HG03280 (cell line): ENCODE data around the gene DEPP1.

Experiments
- ATAC-seq: cut with Tn5 transposase; IDR thresholded peaks from one replicate; pipeline ENCODE4 v1.9.1; 2021; ENCODE audit warnings: mild to moderate bottlenecking, moderate library complexity; ENCODE audit not compliant: unreplicated experiment

Gene DEPP1

DNA sequence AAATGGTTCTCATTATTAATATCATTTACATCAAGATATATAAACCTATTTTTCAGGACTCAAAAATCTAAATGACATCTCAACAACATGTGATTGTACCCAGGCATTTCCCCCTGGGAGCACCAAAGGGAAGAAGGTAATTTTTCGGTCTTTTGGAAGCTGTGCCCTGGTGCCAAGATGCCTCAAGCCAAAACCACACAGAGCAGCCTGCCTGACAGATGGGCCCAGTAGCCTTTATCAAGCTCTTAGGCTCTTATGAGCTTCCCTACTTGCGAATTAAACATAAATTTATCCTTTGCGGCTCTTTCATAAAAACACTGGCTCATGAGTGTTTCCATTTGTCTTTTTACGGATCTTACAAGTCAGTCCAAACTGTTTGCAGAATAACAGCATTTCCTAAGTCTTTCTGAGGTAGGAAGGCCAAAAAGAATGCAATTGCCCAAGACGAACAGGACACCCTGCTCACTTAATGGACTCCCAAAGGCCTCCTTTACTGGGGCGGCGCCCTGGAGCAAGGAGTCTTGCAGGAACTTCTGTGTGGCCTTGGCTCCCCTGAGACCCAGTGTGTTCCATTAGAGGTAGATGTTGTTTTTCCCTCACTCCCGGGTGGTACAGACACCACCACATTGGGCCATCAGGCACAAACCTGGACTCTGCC, 23.1 kb downstream of the DEPP1 start:
- ATAC-seq: no peak

DNA sequence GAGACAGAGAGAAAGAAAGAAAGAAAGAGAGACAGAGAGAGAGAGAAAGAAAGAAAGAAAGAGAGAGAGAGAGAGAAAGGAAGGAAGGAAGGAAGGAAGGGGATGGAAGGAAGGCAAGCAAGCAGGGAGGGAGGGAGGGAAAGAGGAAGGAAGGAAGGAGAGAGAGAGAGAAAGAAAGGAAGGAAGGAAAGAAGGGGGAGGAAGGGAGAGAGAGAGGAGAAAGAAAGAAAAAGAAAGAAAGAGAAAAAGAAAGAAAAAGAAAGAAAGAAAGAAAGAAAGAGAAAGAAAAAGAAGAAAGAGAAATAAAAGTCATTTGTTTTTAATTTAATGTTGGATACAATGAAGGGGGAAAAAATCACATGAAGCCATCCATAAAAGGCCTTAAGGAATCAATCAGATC, 23.6 kb downstream of the DEPP1 start:
- no peak for ATAC-seq

DNA sequence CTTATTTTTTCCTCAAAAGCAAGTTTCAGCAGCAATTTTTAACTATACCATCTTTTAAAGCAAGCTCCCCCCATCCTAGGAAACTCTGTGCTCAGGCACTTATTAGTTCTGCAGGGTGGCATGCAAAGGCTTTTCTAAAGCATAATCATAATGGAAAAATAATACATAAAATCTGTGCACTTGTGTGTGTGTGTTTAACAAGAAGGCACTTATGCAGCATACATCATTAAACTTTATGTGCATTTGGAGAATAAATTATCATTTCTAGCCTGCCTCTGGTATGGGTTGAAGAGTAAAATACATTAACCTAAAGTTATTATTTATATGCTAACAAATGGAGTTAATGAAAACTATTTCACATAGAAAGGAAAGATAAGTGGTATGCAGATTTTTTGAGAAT, 24.6 kb downstream of the DEPP1 start:
- no peak for ATAC-seq

DNA sequence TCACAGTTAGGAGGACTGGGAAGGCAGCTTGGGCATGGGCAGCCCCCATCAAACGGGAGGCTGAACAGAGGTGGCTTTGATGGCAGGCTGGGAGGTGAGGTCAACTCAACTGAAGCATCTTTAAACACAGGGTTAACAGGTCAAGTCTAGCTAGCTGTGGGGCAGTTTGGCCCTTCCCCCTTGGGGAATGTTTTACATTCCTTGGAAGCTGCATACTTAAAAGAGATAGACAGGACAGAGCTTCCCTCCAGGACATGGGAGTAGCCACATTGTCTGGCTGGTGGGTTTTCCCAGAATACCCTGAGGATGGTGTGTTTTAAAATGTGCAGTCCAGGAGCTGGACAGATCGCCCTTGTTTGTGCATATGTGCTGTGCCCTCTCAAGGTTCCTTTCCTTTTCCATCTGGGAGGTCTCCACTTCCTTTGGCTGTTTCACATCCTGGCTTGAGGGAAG, 25.8 kb downstream of the DEPP1 start:
- ATAC-seq: no peak

DNA sequence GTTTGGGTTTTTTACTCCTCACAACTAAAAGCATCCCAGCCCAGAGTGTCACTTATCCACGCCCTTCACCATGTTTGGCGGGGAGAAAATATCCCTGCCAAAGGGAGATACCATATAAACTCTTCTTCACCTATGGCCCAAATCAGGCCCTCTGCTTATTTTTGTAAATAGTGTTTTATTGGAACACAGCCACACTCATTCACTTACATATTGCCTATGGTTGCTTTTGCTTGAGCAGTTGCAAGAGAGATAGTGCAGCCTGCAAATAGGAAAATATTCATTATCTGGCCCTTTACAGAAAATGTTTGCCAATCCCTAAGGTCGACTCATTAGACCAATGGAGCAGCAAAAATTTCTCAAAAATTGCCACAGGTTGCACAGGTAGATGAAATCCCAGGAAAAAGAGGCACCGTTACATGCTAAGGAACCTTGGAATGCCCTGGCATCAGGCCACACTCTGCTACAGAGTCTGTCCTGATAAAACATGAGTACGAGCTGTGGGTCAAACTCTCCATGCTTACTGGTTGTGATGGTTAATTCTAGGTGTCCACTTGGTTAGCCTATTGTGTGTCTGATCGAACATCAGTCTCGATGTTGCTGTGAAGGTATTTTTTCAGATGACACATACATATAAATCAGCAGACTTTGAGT, 26.9 kb downstream of the DEPP1 start:
- no peak for ATAC-seq

DNA sequence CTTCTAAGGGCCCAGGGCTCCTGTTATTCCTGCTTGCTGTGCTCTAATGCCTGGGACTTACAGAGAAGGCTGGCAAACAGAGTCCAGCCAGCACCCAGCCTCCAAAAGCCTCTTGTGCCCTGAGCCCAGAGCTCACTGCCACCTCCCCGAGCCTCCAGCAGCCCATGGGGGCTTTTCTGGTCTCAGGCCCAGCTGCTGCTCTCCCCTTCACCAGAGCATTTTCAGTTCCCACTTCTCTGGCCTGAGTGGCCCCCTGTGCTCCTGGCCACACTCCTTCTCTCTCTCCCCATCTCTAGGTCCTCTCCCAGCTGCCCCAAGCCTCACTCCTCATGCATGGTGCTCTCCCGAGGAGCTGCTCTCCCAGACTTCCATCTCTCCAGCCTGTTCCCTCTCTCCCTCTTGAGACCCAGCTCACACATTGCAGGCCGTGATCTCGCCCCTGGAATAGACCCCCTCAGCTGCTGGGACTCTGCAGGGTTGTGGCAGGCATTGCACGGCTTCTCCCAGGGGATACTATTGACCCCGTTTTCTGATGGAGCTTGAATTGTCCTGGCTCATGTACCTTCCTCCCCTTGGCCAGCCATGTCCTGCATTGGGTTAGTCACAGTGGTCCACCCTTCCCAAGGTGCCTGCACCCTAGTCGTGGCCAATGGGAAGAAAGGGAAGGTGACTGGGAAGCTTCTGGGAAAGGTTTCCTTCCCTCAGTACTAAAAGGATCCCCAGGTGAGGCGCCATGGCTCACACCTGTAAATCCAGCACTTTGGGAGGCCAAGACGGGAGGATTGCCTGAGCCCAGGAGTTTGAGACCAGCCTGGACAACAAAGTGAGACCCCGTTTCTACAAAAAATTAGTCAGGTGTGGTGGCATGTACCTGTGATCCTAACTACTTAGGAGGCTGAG, 28.0 kb downstream of the DEPP1 start:
- no peak for ATAC-seq

DNA sequence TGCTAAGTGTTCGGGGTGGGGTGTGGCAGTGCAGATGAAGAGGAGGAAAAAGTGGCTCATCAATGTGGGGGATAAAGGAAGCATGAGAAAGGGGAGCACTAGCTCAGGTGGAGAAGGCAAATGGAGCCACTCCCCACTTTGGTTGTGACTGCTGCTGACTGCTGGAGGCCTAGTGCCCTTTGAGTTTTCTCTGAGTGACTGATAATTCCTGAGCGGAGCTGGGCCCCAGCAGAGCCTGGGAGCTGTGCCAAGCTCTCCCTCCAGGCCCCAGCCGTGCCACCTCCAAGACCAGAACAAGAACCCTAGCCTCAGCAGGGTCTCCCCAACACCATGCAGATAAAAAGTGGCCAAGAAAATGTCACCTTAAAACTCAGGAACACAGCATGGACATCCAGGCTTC, 28.7 kb downstream of the DEPP1 start:
- no peak for ATAC-seq

DNA sequence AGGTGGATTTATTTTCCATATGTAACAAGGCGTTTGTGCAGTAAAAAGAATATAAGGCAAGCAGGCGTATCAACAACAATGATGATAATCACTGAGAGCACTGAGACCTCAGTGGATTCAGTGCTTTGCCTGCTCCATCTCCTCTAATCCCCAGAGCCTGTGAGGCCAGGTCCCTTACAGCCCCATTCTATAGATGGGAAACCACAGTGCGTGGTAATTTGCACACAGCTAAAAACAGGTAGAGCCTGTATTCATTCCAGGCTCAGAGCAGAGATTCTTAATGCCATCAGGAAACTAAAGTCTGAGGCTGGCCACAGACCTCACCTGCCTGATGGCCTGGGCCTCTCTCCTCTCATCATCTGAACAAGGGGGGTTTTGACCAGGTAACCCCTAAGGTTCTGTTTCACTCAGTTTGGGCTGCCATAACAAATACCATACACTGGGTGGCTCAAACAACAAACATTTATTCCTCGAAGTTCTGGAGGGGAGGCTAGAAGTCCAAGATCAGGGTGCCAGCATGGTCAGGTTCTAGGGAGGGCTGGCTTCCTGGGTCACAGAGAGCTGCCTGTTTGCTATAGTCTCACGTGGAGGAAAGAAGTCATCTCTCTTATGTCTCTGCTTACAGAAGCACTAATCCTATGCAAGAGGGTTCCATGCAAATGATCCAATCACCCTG, 29.3 kb downstream of the DEPP1 start:
- no peak for ATAC-seq

DNA sequence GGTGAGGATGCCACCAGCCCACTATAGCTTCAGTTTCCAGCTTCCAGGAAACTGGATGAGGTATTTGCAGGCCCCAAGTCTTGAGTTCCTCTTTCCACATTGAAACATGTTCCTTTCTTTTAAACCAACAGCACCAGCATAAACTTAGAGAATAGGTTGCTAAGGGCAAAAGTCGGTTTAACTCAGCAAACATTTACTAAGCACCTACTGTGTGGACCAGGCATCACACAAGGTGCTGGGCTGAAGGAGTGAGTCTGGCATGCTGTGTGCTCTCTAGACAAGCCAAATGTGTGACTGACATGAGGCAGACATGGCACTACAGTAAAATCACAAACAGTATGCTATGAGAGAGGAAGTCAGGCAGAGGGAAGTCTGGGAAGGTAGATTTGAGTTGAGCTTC, 30.0 kb downstream of the DEPP1 start:
- ATAC-seq: no peak

DNA sequence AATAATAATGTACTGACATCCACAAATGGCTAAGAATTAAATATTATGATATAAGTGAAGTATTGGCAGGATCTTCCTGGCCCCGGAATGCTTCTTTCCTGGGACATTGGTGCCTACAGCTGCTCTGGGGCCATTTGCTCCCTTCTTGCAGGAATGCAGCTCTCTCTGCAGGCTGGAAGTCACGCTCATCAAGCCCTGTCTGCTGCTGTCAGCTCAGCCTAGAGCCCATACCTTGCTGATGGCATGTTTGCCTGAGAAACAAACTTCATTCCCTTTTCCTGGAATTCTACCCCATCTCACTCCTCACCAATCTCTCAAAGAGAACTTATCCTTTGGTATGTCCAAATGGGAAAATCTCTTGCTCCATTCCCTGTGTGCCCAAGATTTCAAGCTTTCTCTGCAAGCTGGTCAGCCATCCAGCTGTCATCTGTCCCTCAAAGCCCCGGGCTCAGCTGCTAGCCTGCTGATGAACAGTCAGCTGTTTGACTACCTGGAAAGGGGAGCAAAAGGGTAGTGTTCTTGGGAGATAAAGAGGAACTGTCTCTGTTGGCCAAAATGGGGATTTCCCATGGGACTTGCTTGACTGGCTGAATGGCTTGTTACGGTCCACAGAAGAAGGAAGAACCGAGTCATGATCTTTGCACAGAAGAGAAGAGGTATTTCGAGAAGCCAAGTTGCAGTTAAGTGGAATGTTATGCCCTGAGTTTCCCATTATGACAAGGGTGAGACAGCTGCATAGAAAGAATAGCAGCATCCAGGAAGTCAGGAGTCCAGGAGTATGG, 31.0 kb downstream of the DEPP1 start:
- no peak for ATAC-seq

DNA sequence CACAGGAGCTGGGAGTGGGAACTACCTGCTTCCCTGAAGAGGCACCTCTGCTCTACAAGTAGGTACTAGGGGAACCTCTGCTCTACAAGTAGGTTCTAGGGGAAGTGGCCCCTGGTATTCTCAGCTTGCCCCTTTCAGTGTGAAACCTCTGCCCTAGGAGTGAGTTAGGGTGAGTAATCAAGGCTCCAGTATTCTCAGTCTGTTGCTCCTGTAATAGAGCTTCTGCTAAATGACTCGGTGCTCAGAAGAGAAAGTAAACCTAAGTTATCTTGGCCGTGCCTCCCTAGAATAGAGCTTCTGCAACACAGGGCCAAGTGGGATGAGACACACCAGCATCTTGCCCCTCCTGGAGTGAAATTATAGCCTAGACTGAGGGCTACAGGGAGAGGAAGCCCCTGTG, 32.4 kb downstream of the DEPP1 start:
- peak; percentile 63 for ATAC-seq

DNA sequence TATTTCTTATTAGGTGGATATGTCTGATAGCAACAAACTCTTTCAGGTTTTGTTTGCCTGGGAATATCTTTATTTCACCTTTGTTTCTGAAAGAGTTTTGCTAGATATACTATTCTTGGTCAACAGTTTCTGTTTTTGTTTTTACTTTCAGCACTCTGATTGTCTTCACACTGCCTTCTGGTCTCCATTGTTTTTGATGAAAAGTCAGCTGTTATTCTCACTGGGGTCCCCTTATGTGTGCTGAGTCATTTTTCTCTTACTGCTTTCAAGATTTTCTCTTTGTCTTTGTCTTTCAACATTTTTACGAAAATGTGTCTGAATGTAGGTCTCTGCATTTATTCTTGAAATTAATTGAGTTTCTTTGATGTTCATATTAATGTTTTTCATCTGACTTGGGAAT, 34.3 kb downstream of the DEPP1 start:
- no peak for ATAC-seq

DNA sequence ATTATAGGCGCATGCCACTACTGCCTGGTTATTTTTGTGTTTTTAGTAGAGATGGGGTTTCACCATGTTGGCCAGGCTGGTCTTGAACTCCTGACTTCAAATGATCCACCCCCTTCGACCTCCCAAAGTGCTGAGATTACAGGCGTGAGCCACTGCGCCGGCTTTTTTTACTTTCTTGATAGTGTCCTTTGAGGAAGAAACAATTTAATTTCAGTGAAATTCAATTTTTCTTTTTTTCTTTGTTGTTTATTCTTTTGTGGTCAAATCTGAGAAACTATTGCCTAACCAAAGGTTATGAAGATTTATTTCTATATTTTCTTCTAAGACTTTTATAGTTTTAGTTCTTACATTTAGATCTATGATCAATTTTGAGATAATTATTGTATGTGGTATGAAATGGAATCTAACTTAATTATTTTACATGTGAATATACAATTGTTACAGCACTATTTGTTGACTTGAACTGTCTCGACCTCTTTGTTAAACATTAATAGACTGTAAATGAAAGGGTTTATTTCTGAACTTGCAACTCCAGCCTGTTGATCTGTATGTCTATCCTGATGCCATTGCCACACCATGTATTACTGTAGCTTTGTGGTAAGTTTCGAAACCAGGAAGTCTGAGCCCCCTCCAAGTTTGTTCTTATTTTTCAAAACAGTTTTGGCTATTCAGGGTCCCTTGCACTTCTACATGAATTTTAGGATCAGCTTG, 38.8 kb downstream of the DEPP1 start:
- no peak for ATAC-seq

DNA sequence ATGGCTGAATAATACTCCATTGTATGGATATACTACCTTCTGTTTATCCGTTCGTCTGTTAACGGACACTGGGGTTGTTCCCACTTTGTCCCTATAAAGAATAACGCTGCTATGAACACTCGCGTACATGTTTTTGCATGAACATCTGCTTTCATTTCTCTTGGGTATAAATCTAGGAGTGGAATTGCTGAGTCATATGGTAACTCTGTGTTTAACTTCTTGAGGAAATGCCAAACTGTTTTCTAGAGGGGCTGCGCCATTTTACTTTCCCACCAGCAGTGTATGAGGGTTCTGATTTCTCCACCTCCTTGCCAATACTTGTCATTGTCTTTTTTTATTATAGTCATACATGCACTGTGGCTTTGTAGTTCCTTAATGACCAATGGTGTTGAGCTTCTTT, 39.7 kb downstream of the DEPP1 start:
- no peak for ATAC-seq

DNA sequence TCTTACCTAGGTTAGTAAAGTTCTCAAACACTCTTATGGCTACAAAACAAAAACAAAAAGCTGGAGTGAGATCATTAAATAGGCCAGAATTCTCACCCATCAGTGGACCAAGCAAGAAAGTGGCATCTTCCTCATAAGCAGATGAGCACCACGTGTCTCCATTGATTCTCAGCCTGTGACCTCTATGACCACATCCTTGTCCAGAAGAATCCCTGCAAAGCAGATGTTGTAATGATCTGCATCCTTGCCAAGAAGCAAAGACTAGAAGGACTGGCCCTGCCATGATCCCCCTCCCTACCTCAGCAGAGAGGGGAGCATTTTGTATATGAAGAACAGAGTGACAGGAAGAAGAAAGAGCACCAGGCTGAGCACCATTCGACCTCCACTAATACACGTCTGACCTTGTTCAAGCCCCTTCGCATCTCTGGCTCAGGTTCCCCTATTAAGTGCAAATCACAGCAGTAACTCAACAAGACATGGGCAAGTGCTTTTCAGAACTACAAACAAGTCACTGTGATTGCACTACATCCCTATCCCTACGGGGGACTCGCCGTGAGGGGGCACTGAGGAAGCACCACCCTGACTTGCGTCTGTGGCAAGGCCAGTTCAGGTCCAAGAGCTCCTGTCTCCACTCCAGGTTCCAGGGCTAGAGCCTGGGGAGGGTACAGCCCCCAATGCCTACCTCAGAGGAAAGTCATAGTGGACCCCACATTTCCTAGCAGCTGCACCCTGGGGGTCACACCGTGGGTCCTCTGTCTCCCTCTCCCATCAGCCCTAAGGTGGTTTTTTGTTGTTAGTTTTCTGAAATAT, 41.2 kb downstream of the DEPP1 start:
- no peak for ATAC-seq

DNA sequence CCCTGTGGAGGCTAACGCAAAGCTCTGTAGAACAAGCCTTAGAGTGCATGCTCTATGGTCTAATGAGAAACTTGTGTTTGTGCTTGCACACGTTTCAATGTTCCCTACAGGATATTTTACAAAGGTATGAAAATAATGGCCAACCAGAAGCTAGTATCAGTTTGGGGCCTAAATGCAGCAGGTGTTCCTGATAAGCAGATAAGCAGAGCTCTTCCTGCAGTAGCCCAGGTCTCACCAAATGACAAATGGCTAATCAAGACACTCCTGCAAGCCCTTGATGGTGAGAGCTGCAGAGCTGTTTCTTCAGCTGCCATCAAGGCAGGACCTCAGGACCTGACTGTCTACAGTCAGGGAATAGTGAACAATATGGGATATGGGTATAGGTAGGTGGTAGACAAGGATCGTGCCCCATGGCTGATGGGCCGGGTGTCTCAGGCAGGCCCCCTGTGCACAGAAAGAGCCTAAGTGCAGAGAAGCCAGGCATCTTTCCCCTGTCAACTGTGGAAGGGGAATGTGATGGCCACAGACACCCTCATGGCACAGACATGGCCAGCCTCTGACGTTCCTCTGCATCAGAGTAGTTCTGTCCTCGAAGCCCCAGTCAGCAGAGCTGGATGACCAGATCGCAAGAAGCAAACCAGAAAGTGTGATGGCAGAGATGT, 42.2 kb downstream of the DEPP1 start:
- no peak for ATAC-seq

DNA sequence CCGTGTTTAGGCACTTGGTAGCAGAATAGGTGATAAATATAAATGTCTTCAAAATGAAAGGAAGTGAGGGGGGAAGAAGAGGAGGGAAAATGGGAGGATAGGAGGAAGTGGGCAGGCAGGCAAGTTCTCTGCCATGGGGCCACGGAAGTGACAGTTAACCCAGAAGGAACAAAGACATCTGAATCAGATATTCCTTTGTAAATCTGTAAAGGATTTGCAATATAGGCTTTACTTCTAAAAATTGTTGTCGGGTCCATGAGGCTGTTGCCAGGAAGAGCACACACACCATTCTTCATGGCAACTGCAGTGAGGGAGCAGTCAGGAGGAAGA, 42.7 kb downstream of the DEPP1 start:
- ATAC-seq: no peak

DNA sequence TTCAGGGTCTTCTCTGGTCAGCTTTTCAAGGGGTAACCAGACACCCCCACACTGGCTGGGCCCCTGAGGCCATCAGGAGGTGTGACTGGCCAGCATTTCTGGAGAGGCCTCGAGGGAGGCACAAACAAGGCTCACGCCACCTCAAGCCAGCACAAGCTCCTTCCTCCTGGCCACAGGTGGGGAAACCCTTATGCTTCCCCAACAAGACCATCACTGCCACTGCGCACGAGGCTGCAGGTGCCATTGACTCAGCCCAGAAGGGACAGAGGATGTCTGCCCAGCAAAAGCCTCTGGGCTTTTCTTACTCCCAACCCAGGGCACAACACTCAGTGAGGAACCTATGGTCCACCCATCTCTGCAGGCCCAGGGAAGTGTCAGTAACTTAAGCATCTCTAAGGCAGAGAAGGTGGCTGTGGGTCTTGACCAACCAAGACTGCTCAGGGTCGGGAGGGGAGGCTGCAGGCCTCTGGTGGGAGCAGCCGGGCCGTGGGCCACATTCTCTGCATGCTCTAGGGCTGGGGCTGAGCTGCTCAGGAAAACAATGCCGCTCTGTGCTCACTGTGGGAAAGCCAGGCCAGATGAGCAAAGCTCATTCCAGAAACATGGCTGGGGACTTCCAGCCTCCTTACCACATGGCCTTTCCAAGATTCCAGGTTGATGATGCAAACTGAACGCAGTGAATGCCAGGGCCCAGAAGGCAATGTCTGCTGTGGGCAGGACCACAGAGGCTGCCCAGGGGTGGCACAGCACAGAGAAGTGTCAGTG, 43.2 kb downstream of the DEPP1 start:
- ATAC-seq: no peak
